Gastroesophageal sphincter (tissue), 3 donors: ENCODE measurements around the gene L3MBTL4.

Experiments
- CTCF ChIP-seq, 4 experiments: fragments of 200-600 bp in 2 of 4; fragments of 450-650 bp in 2 of 4; sonication (generic) in 1 of 4; IDR thresholded peaks; one replicate each; pipeline ENCODE4 v1.5.1; 2017 to 2019; ENCODE audit warnings: antibody characterized with exemption in 4 of 4, mild to moderate bottlenecking in 2 of 4, moderate library complexity in 2 of 4
- POLR2A ChIP-seq, 2 donors: fragments of 450-650 bp; IDR thresholded peaks; one replicate each; pipeline ENCODE4 v1.6.1; 2017; ENCODE audit warnings: antibody characterized with exemption in 2 of 2, mild to moderate bottlenecking in 2 of 2, moderate library complexity in 1 of 2

GRCh38 chr18:6365385-6365784, 49.3 kb downstream of the L3MBTL4 start:
- no peak for TF ChIP-seq POLR2A (IDR thresholded peaks at IDR 0.05)
- no peak for TF ChIP-seq CTCF (IDR thresholded peaks at IDR 0.05)
